Nephron progenitor cell (in vitro differentiated cells): ENCODE measurements around the gene RPS6KB1.
A peak's percentile ranks its signal among the peaks of the same experiment; 100 is the strongest.

Source experiments
- DNase-seq: peaks from one replicate; pipeline ENCODE4 v3.0.0; 2021
- H3K27ac Mint-ChIP-seq: 2 replicates; pipeline ENCODE4 v1.8.0; 2021; ENCODE audit warnings: mild to moderate bottlenecking, moderate library complexity, mixed read lengths
- H3K27me3 Mint-ChIP-seq: 2 replicates; pipeline ENCODE4 v1.8.0; 2021; ENCODE audit warnings: mild to moderate bottlenecking, low read depth, mixed read lengths; ENCODE audit not compliant: poor library complexity
- H3K36me3 Mint-ChIP-seq: 2 replicates; pipeline ENCODE4 v1.8.0; 2021; ENCODE audit warnings: low read depth, mixed read lengths
- H3K4me1 Mint-ChIP-seq: 2 replicates; pipeline ENCODE4 v1.8.0; 2021; ENCODE audit warnings: mixed read lengths
- H3K4me3 Mint-ChIP-seq: 2 replicates; pipeline ENCODE4 v1.8.0; 2021; ENCODE audit warnings: mild to moderate bottlenecking, moderate library complexity, mixed read lengths
- H3K9me3 Mint-ChIP-seq: 2 replicates; pipeline ENCODE4 v1.8.0; 2021; ENCODE audit warnings: mild to moderate bottlenecking, moderate library complexity, mixed read lengths
- TF ChIP-seq, protein P1 (sequence below): fragments of 200-600 bp; sonication (generic); IDR thresholded peaks from 2 replicates; pipeline ENCODE4 v1.5.0; 2021; ENCODE audit warnings: antibody characterized with exemption

Gene RPS6KB1

DNA sequence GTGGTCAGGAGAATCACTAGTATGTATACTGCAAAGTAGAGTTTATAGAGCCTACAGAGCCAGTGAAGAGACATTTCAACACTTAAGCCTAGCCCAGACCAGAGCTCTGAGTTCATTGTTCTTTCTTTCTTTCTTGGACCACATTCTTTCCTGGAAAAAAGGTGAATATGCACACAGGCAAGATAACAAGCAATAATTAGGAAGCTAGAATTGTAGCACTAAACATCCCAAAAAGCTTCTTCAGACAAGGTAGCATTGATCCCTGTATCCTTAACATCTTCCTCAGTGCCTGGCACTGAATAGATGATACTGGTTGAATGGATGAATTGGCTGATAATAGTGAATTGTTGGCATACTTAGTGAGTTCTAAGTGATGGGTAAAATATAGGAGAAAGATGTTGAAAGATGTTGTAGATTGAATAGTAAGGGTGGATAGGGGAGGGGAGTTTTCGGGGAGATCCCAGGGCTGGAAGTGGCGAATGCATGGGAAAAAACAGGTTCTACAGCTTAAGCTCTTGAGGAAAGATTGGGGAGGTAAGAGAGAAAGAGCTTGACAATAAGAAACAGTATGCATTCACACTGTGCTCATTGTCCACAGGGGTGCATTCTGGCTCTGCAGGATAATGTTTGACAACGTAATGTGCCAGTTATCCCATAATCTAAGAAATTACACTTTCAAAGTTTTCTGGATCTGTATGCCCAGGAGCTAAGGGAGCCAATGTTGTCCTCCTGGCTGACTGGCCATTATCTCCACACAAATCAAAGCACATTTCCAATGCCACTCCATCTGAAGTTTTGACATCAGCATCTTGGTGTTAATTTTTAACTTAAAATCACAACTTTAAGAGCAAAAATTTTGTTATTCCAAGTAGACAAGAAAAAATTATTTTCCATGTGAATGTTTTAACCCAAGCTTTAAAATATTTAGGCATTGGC is 35.8 kb upstream of the RPS6KB1 start:
- Mint-ChIP-seq H3K27me3 (no peaks in the 10 kb centered on the region), H3K9me3 (no peaks in the 10 kb centered on the region), H3K27ac (no peak overlapping the region), H3K36me3 (peaks cover 28% of the 10 kb centered on the region), H3K4me1 (peaks cover 2% of the 10 kb centered on the region), H3K4me3 (no peak overlapping the region)
- DNase-seq = no peak
- TF ChIP-seq, protein P1, sequence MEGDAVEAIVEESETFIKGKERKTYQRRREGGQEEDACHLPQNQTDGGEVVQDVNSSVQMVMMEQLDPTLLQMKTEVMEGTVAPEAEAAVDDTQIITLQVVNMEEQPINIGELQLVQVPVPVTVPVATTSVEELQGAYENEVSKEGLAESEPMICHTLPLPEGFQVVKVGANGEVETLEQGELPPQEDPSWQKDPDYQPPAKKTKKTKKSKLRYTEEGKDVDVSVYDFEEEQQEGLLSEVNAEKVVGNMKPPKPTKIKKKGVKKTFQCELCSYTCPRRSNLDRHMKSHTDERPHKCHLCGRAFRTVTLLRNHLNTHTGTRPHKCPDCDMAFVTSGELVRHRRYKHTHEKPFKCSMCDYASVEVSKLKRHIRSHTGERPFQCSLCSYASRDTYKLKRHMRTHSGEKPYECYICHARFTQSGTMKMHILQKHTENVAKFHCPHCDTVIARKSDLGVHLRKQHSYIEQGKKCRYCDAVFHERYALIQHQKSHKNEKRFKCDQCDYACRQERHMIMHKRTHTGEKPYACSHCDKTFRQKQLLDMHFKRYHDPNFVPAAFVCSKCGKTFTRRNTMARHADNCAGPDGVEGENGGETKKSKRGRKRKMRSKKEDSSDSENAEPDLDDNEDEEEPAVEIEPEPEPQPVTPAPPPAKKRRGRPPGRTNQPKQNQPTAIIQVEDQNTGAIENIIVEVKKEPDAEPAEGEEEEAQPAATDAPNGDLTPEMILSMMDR = no peak

DNA sequence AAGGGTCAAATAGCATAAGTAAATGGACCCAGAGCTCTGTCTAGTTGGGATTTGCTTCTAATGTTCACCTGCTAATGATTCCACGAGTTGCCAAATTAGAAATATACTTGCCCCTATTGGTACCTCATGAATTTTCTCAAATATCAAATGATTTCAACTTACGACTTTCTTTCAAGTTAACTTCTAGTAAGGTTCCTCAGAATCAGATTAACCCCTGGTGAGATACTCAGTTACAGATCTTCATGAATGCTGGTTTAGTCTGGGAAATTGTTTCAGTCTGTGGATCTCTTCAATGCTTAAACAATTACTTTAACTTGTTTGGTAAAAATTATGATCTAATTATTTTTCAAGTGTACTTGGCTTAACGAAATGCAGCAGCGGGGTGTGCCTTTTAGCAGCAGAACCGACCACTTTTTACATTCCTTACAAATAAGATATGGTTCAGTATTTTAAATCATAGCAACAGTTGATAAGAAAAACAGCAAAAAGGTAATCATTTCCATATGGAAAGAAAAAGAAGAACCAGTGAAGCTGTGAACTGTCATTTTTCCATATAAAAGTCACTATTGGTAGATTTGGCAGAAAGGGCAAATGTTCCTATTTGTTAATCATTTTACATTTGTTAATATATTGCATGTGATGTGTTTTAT is 34.6 kb upstream of the RPS6KB1 start:
- Mint-ChIP-seq H3K9me3 (no peaks in the 10 kb centered on the region), H3K4me3 (no peak overlapping the region), H3K27ac (no peak overlapping the region), H3K36me3 (peaks cover 37% of the 10 kb centered on the region), H3K27me3 (no peaks in the 10 kb centered on the region), H3K4me1 (no peaks in the 10 kb centered on the region)
- no peak for DNase-seq
- TF ChIP-seq, protein P1 = no peak

DNA sequence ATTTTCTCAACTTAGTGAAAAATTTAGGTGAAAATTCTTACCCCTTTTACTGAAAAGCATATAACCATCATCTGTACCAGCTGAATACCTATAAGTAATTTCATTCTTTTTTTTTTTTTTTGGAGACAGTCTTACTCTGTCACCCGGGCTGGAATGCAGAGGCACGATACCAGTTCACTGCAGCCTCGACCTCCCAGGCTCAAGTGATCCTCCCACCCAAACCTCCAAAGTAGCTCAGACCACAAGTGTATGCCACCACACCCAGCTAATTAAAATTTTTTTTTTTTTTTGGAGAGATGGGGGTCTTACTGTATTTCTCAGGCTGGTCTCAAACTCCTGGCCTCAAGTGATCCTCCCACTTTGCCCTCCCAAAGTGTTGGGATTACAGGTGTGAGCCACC is 34.0 kb upstream of the RPS6KB1 start:
- Mint-ChIP-seq H3K27ac (no peak overlapping the region), H3K9me3 (no peaks in the 10 kb centered on the region), H3K27me3 (no peaks in the 10 kb centered on the region), H3K4me1 (no peaks in the 10 kb centered on the region), H3K4me3 (no peak overlapping the region), H3K36me3 (peaks cover 42% of the 10 kb centered on the region)
- no peak for DNase-seq
- TF ChIP-seq, protein P1 = no peak

DNA sequence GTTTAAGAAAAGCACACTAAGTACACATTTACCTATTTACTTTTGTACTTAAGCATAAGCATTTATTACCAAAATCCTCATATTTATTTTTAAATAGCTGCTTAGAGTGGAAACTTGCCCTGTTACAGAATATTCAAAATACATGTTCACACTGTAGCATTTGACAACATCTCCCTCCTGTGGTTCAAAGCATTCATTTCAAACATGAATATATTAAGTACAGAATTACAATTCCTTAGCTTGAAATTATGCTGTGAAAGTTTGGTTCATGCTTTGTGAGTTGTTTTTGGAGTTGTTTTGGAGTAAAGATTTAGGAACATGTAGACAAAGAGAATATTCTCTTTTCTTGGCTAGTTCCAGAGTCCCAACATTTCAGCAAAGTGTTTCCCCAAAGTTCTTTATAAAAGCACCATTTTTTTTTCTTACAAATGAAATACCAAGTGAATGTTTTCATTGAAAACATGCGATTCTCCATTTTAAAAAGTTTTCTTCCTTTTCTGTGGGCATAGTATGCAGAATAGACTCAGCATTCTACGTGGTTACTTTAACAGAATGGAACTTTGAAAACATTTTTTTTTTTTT is 33.4 kb upstream of the RPS6KB1 start:
- TF ChIP-seq, protein P1 = peak; percentile 20
- Mint-ChIP-seq H3K9me3 (no peaks in the 10 kb centered on the region), H3K27ac (no peak overlapping the region), H3K4me3 (no peak overlapping the region), H3K4me1 (no peaks in the 10 kb centered on the region), H3K27me3 (no peaks in the 10 kb centered on the region), H3K36me3 (peaks cover 47% of the 10 kb centered on the region)
- DNase-seq = no peak

DNA sequence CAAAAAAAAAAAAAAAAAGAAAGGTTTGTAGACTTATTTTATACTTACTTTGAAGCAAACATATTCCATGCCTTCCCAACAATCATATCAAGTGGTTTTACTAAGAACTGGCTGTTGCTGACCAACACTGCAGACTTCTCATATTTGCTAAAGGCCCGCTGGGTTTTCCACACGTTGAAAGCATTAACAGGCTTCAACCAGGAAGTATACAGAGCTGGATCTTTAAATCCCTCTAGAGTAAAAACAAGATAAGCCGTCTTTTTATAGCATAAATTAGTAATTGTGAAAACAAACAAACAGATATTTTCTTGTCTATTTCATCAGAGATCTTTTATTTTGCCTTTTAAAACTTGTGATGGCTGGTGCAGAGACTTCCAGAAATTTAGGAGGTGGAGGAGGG is 29.3 kb upstream of the RPS6KB1 start:
- peaks cover 3% of the 10 kb centered on the region for H3K27me3 Mint-ChIP-seq
- H3K4me3 Mint-ChIP-seq = no peak overlapping the region
- H3K4me1 Mint-ChIP-seq = no peaks in the 10 kb centered on the region
- TF ChIP-seq, protein P1 = no peak
- DNase-seq = no peak
- no peak overlapping the region for H3K27ac Mint-ChIP-seq
- peaks cover 63% of the 10 kb centered on the region for H3K36me3 Mint-ChIP-seq
- no peaks in the 10 kb centered on the region for H3K9me3 Mint-ChIP-seq
